H1 (cell line): Measurements from ENCODE around the gene THOC6. TPM values are rescaled to one million over a fixed set of nuclear protein-coding genes. Genes with fewer than 3 reads are reported as not detected.

Experiments used
- ATF2 ChIP-seq: IDR thresholded peaks from 2 replicates; pipeline ENCODE4 v1.6.1; 2012; ENCODE audit warnings: low read length, inconsistent platforms
- JUN ChIP-seq: IDR thresholded peaks from 2 replicates; pipeline ENCODE4 v1.6.1; 2011; ENCODE audit warnings: low read depth, mild to moderate bottlenecking, improper control_type of control experiment, low read length
- KDM4A ChIP-seq: IDR thresholded peaks from one replicate; pipeline ENCODE4 v1.7.1; 2012; ENCODE audit warnings: low read depth, mild to moderate bottlenecking, moderate library complexity, low read length, inconsistent platforms; ENCODE audit not compliant: severe bottlenecking
- MAFK ChIP-seq: IDR thresholded peaks from 2 replicates; pipeline ENCODE4 v1.6.1; 2012; ENCODE audit warnings: low read depth, mild to moderate bottlenecking, improper control_type of control experiment, low read length
- PHF8 ChIP-seq: fragments of 200-600 bp; sonication (generic); conservative IDR thresholded peaks from 2 replicates; pipeline ENCODE4 v1.7.1; 2012; ENCODE audit warnings: low read depth, mild to moderate bottlenecking, inconsistent platforms, low read length, moderate library complexity
- POU5F1 ChIP-seq: IDR thresholded peaks from 2 replicates; pipeline ENCODE4 v1.6.1; 2011; ENCODE audit warnings: low read depth, mild to moderate bottlenecking, low read length, moderate library complexity
- SIRT6 ChIP-seq: IDR thresholded peaks from one replicate; pipeline ENCODE4 v1.7.1; 2012; ENCODE audit warnings: low read length, inconsistent platforms
- polyA plus RNA-seq, 7 experiments: library from polyadenylated mRNA; depleted of rRNA in 3 of 7; stranded (reverse) in 5 of 7; unstranded in 2 of 7; fragments of >200 nt in 5 of 7; fragments of 200-250 nt in 2 of 7; gene quantifications; 1 replicate in 5 of 7; 2 replicates in 1 of 7; 4 replicates in 1 of 7; pipeline versions ENCODE4 v1.2.1 to v1.2.3, GENCODE V29; 2011 to 2013; ENCODE audit warnings: missing spikeins in 2 of 7, mixed read lengths in 2 of 7
- total RNA-seq: library from RNA; stranded (reverse); fragmentation: NEBNext Ultra II Directional; extraction: Animal tissue kit (Norgen Biotek cat#: 25700); gene quantifications from 2 replicates; pipeline ENCODE4 v1.2.1, GENCODE V29; 2021
- TF ChIP-seq, protein P1 (sequence below): fragments of 300-600 bp; sonication (generic); IDR thresholded peaks from 2 replicates; pipeline ENCODE4 v1.7.1; 2012; ENCODE audit warnings: low read length, moderate library complexity, mild to moderate bottlenecking, inconsistent platforms; ENCODE audit not compliant: insufficient replicate concordance

Gene THOC6
- total and polyA plus RNA-seq, 2 of the 8 experiments (the other 6 are each of a cell fraction or from before 2014, with no cell fraction given): 78.5 to 111 TPM

DNA sequence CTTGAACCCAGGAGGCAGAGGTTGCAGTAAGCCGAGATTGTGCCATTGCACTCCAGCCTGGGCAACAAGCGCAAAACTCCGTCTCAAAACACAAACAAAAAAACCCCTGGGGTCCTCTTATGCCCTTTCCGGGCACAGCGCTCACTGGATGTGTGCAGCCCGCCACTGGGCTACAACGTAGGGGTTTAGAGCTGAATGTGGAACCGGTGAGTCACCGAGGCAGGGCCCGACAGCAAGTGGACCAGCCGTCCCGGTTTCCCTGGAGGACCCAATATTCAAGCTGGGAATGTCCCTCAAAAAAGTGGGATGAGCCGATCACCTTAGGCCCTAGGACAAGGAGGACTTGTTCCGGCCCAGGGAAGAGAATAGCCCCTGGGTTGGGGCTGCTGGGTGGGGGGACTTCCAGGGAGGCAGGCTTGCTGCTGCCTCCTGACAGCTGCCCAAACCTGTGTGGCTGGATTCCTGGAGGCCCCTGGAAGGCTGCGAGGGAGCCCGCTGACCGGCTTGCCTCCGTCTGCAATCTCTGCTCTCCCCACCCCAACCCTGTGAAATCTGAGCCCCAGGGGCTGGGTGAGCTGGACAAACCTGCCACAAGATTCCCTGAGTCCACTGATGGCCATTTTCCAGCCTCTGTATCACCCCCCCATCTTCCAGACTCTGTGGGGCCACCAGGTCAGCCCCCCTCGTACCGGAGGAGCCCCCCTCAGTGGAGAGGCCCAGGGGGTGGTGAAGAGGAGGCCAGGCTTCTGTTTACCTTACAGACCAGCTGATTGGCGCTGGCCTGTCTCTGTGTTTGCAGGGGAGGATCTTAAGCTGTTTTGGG lies 14.1 kb upstream of the THOC6 start (continued):
- TF ChIP-seq, protein P1, sequence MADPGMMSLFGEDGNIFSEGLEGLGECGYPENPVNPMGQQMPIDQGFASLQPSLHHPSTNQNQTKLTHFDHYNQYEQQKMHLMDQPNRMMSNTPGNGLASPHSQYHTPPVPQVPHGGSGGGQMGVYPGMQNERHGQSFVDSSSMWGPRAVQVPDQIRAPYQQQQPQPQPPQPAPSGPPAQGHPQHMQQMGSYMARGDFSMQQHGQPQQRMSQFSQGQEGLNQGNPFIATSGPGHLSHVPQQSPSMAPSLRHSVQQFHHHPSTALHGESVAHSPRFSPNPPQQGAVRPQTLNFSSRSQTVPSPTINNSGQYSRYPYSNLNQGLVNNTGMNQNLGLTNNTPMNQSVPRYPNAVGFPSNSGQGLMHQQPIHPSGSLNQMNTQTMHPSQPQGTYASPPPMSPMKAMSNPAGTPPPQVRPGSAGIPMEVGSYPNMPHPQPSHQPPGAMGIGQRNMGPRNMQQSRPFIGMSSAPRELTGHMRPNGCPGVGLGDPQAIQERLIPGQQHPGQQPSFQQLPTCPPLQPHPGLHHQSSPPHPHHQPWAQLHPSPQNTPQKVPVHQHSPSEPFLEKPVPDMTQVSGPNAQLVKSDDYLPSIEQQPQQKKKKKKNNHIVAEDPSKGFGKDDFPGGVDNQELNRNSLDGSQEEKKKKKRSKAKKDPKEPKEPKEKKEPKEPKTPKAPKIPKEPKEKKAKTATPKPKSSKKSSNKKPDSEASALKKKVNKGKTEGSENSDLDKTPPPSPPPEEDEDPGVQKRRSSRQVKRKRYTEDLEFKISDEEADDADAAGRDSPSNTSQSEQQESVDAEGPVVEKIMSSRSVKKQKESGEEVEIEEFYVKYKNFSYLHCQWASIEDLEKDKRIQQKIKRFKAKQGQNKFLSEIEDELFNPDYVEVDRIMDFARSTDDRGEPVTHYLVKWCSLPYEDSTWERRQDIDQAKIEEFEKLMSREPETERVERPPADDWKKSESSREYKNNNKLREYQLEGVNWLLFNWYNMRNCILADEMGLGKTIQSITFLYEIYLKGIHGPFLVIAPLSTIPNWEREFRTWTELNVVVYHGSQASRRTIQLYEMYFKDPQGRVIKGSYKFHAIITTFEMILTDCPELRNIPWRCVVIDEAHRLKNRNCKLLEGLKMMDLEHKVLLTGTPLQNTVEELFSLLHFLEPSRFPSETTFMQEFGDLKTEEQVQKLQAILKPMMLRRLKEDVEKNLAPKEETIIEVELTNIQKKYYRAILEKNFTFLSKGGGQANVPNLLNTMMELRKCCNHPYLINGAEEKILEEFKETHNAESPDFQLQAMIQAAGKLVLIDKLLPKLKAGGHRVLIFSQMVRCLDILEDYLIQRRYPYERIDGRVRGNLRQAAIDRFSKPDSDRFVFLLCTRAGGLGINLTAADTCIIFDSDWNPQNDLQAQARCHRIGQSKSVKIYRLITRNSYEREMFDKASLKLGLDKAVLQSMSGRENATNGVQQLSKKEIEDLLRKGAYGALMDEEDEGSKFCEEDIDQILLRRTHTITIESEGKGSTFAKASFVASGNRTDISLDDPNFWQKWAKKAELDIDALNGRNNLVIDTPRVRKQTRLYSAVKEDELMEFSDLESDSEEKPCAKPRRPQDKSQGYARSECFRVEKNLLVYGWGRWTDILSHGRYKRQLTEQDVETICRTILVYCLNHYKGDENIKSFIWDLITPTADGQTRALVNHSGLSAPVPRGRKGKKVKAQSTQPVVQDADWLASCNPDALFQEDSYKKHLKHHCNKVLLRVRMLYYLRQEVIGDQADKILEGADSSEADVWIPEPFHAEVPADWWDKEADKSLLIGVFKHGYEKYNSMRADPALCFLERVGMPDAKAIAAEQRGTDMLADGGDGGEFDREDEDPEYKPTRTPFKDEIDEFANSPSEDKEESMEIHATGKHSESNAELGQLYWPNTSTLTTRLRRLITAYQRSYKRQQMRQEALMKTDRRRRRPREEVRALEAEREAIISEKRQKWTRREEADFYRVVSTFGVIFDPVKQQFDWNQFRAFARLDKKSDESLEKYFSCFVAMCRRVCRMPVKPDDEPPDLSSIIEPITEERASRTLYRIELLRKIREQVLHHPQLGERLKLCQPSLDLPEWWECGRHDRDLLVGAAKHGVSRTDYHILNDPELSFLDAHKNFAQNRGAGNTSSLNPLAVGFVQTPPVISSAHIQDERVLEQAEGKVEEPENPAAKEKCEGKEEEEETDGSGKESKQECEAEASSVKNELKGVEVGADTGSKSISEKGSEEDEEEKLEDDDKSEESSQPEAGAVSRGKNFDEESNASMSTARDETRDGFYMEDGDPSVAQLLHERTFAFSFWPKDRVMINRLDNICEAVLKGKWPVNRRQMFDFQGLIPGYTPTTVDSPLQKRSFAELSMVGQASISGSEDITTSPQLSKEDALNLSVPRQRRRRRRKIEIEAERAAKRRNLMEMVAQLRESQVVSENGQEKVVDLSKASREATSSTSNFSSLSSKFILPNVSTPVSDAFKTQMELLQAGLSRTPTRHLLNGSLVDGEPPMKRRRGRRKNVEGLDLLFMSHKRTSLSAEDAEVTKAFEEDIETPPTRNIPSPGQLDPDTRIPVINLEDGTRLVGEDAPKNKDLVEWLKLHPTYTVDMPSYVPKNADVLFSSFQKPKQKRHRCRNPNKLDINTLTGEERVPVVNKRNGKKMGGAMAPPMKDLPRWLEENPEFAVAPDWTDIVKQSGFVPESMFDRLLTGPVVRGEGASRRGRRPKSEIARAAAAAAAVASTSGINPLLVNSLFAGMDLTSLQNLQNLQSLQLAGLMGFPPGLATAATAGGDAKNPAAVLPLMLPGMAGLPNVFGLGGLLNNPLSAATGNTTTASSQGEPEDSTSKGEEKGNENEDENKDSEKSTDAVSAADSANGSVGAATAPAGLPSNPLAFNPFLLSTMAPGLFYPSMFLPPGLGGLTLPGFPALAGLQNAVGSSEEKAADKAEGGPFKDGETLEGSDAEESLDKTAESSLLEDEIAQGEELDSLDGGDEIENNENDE: no peak
- no peak for TF ChIP-seq JUN
- TF ChIP-seq ATF2: no peak
- TF ChIP-seq SIRT6: no peak
- no peak for TF ChIP-seq KDM4A
- TF ChIP-seq POU5F1: no peak
- no peak for TF ChIP-seq MAFK
- TF ChIP-seq PHF8: no peak
